Measurements from ENCODE around the gene TMEM156.

Gene TMEM156

DNA sequence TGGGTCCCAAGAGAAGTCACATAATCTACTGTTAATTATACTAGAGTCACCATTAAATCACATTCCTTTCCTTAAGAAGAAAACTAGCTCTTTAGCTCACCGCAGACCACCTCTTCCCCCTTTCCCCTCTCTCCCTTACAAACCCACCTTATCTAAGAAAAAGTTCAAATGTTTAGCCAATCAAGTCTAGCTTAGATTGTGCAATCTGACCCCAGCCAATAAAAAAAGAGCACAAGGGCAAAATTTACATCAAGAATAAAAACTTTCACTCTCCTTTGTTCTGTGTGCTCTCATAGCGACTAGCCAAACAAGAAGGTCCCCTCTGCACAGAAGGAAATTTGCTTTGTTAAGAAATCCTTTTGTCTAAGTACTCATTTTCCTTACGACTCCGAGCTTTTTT is 76.3 kb downstream of the TMEM156 start (continued):
- no peak for TF ChIP-seq ZNF416 (tag by site-specific recombination; IDR thresholded peaks at IDR 0.05)
- TF ChIP-seq HOXD13 (CRISPR knock-in tag; IDR thresholded peaks at IDR 0.05; ENCODE audit: borderline replicate concordance) = no peak
- no peak for TF ChIP-seq KLF8 (tag by site-specific recombination; IDR thresholded peaks at IDR 0.05)

DNA sequence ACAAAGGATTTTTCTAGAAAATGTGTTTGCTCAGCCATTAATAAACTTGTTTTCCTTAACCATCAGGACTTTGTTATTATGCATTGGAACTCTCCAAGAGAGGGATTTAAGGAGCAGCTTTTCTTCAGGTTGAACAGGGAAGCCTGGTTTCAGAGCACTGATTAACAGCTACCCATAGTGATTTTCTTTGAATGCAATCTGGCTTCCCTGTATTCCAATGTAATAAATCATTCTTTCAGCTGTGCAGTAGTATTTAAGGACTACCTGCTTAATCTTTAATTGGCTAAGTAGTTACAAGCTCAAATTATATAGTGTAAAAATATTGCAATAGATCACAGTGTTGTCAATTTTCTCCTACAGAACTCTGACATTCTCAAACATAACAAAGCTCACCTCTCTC is 77.5 kb downstream of the TMEM156 start:
- H3K9me3 ChIP-seq (ENCODE audit: control insufficient read depth, insufficient read depth, low read depth, low read length) = no peaks in the 10 kb centered on the region
- CTCF ChIA-PET = no interaction called here
- H3K27ac ChIP-seq (ENCODE audit: extremely low read depth, low read depth, low read length) = no peak overlapping the region
- no peaks in the 10 kb centered on the region for H3K4me1 ChIP-seq (ENCODE audit: control insufficient read depth, insufficient read depth, low read length)
- POLR2A ChIA-PET = no interaction called here
- no peak for TF ChIP-seq ZNF112 (tag by site-specific recombination; IDR thresholded peaks at IDR 0.05)
- TF ChIP-seq, protein P1, sequence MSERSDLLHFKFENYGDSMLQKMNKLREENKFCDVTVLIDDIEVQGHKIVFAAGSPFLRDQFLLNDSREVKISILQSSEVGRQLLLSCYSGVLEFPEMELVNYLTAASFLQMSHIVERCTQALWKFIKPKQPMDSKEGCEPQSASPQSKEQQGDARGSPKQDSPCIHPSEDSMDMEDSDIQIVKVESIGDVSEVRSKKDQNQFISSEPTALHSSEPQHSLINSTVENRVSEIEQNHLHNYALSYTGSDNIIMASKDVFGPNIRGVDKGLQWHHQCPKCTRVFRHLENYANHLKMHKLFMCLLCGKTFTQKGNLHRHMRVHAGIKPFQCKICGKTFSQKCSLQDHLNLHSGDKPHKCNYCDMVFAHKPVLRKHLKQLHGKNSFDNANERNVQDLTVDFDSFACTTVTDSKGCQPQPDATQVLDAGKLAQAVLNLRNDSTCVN (tag by site-specific recombination; optimal IDR thresholded peaks at IDR 0.05) = no peak
- TF ChIP-seq, protein P2, sequence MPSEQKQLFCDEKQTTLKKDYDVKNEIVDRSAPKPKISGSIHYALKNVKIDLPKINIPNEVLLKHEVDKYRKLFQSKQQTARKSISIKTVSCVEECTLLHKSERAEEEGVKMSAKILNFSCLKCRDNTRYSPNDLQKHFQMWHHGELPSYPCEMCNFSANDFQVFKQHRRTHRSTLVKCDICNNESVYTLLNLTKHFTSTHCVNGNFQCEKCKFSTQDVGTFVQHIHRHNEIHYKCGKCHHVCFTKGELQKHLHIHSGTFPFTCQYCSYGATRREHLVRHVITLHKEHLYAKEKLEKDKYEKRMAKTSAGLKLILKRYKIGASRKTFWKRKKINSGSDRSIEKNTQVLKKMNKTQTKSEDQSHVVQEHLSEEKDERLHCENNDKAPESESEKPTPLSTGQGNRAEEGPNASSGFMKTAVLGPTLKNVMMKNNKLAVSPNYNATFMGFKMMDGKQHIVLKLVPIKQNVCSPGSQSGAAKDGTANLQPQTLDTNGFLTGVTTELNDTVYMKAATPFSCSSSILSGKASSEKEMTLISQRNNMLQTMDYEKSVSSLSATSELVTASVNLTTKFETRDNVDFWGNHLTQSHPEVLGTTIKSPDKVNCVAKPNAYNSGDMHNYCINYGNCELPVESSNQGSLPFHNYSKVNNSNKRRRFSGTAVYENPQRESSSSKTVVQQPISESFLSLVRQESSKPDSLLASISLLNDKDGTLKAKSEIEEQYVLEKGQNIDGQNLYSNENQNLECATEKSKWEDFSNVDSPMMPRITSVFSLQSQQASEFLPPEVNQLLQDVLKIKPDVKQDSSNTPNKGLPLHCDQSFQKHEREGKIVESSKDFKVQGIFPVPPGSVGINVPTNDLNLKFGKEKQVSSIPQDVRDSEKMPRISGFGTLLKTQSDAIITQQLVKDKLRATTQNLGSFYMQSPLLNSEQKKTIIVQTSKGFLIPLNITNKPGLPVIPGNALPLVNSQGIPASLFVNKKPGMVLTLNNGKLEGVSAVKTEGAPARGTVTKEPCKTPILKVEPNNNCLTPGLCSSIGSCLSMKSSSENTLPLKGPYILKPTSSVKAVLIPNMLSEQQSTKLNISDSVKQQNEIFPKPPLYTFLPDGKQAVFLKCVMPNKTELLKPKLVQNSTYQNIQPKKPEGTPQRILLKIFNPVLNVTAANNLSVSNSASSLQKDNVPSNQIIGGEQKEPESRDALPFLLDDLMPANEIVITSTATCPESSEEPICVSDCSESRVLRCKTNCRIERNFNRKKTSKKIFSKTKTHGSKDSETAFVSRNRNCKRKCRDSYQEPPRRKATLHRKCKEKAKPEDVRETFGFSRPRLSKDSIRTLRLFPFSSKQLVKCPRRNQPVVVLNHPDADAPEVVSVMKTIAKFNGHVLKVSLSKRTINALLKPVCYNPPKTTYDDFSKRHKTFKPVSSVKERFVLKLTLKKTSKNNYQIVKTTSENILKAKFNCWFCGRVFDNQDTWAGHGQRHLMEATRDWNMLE (tag by site-specific recombination; conservative IDR thresholded peaks at IDR 0.05; ENCODE audit: low read depth) = no peak
- H3K36me3 ChIP-seq (ENCODE audit: control insufficient read depth in 2 of 2, insufficient read depth in 1 of 2, low read length in 2 of 2) = no peaks in the 10 kb centered on the region
- no peak overlapping the region for H3K4me3 ChIP-seq (ENCODE audit: low read depth, low read length)

DNA sequence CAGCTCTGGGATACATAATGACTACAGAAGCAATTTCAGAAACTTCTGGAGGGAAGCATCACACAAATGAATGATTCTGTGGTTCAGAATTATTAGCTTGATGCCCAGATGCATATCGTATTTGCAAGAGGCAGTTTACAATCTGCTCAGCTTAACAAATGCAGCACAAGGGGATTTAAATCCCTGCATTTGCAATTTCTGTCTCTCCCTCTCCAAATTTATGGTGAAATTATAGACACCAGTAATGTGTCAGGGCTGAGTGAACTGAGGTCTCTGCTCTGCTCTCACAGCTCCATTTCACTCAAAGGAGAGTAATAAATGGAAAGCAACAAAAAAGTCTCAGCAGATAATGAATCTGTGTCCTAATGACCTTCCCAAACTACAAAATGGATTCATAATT is 80.2 kb downstream of the TMEM156 start:
- ChIA-PET POLR2A (no interaction called here), CTCF (no interaction called here)
- Histone ChIP-seq H3K4me3 (ENCODE audit: low read depth, low read length) (no peak overlapping the region), H3K27ac (ENCODE audit: extremely low read depth, low read depth, low read length) (no peak overlapping the region), H3K36me3 (ENCODE audit: control insufficient read depth in 2 of 2, insufficient read depth in 1 of 2, low read length in 2 of 2) (no peaks in the 10 kb centered on the region), H3K9me3 (ENCODE audit: control insufficient read depth, insufficient read depth, low read depth, low read length) (no peaks in the 10 kb centered on the region), H3K4me1 (ENCODE audit: control insufficient read depth, insufficient read depth, low read length) (no peaks in the 10 kb centered on the region)
- TF ChIP-seq, protein P3, sequence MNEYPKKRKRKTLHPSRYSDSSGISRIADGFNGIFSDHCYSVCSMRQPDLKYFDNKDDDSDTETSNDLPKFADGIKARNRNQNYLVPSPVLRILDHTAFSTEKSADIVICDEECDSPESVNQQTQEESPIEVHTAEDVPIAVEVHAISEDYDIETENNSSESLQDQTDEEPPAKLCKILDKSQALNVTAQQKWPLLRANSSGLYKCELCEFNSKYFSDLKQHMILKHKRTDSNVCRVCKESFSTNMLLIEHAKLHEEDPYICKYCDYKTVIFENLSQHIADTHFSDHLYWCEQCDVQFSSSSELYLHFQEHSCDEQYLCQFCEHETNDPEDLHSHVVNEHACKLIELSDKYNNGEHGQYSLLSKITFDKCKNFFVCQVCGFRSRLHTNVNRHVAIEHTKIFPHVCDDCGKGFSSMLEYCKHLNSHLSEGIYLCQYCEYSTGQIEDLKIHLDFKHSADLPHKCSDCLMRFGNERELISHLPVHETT (tag by site-specific recombination; IDR thresholded peaks at IDR 0.05) = no peak
- TF ChIP-seq ZNF558 (tag by site-specific recombination; IDR thresholded peaks at IDR 0.05) (no peak), SCRT2 (tag by site-specific recombination; IDR thresholded peaks at IDR 0.05) (no peak), ZNF660 (tag by site-specific recombination; IDR thresholded peaks at IDR 0.05) (no peak), ZNF548 (tag by site-specific recombination; IDR thresholded peaks at IDR 0.05) (no peak), ZNF23 (tag by site-specific recombination; IDR thresholded peaks at IDR 0.05; ENCODE audit: borderline replicate concordance) (no peak), ZNF266 (tag by site-specific recombination; IDR thresholded peaks at IDR 0.05; ENCODE audit: low read depth) (no peak), ZNF544 (tag by site-specific recombination; IDR thresholded peaks at IDR 0.05) (no peak), IKZF3 (tag by site-specific recombination; IDR thresholded peaks at IDR 0.05) (no peak), ZBTB8A (tag by site-specific recombination; IDR thresholded peaks at IDR 0.05) (no peak), MYNN (tag by site-specific recombination; IDR thresholded peaks at IDR 0.05; ENCODE audit: borderline replicate concordance) (no peak), GLI4 (tag by site-specific recombination; IDR thresholded peaks at IDR 0.05) (no peak), ZNF114 (tag by site-specific recombination; IDR thresholded peaks at IDR 0.05) (no peak), WT1 (tag by site-specific recombination; IDR thresholded peaks at IDR 0.05) (no peak), YY2 (tag by site-specific recombination; IDR thresholded peaks at IDR 0.05) (no peak), GLIS1 (tag by site-specific recombination; IDR thresholded peaks at IDR 0.05) (no peak), ZNF555 (tag by site-specific recombination; conservative IDR thresholded peaks at IDR 0.05) (no peak), SETDB1 (IDR thresholded peaks at IDR 0.05; ENCODE audit: insufficient read length, low read length) (no peak)
- TF ChIP-seq, protein P4, sequence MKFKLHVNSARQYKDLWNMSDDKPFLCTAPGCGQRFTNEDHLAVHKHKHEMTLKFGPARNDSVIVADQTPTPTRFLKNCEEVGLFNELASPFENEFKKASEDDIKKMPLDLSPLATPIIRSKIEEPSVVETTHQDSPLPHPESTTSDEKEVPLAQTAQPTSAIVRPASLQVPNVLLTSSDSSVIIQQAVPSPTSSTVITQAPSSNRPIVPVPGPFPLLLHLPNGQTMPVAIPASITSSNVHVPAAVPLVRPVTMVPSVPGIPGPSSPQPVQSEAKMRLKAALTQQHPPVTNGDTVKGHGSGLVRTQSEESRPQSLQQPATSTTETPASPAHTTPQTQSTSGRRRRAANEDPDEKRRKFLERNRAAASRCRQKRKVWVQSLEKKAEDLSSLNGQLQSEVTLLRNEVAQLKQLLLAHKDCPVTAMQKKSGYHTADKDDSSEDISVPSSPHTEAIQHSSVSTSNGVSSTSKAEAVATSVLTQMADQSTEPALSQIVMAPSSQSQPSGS (tag by site-specific recombination; IDR thresholded peaks at IDR 0.05; ENCODE audit: low read depth) = no peak
